ENCODE data around the gene CDH4.

CDH4 gene

GRCh38 chr20:61736001-61736635 lies 484.1 kb downstream of the CDH4 start:
- no peak for DNase-seq (ENCODE audit: low read depth)

GRCh38 chr20:61736751-61737310 lies 484.8 kb downstream of the CDH4 start:
- no peak for DNase-seq (ENCODE audit: low read depth)

GRCh38 chr20:61737346-61737745 lies 485.3 kb downstream of the CDH4 start:
- DNase-seq (ENCODE audit: low read depth) = no peak

GRCh38 chr20:61737812-61738443 lies 485.9 kb downstream of the CDH4 start:
- no peak for DNase-seq (ENCODE audit: low read depth)

- DNase-seq (ENCODE audit: low read depth) = no peak
Measured at GRCh38 chr20:61738601-61739069, 486.6 kb downstream of the CDH4 start.

- DNase-seq (ENCODE audit: low read depth) = no peak
Measured at GRCh38 chr20:61739086-61739831, 487.2 kb downstream of the CDH4 start.

GRCh38 chr20:61739832-61740118 lies 487.7 kb downstream of the CDH4 start:
- no peak for DNase-seq (ENCODE audit: low read depth)

GRCh38 chr20:61742097-61742825 lies 490.2 kb downstream of the CDH4 start:
- DNase-seq (ENCODE audit: low read depth) = no peak

GRCh38 chr20:61743606-61744005 lies 491.5 kb downstream of the CDH4 start:
- no peak for DNase-seq (ENCODE audit: low read depth)

GRCh38 chr20:61744691-61745396 lies 492.8 kb downstream of the CDH4 start:
- DNase-seq (ENCODE audit: low read depth) = no peak

- DNase-seq (ENCODE audit: low read depth) = no peak
Measured at GRCh38 chr20:61745397-61746146, 493.5 kb downstream of the CDH4 start.

GRCh38 chr20:61746147-61746646 lies 494.1 kb downstream of the CDH4 start:
- no peak for DNase-seq (ENCODE audit: low read depth)

- DNase-seq (ENCODE audit: low read depth) = no peak
Measured at GRCh38 chr20:61746781-61747180, 494.7 kb downstream of the CDH4 start.

- DNase-seq (ENCODE audit: low read depth) = no peak
Measured at GRCh38 chr20:61748376-61748775, 496.3 kb downstream of the CDH4 start.

GRCh38 chr20:61749406-61750075 lies 497.5 kb downstream of the CDH4 start:
- no peak for DNase-seq (ENCODE audit: low read depth)

- DNase-seq (ENCODE audit: low read depth) = no peak
Measured at GRCh38 chr20:61750093-61750492, 498.0 kb downstream of the CDH4 start.

- no peak for DNase-seq (ENCODE audit: low read depth)
Measured at GRCh38 chr20:61752576-61752975, 500.5 kb downstream of the CDH4 start.

GRCh38 chr20:61753316-61753942 lies 501.4 kb downstream of the CDH4 start:
- DNase-seq (ENCODE audit: low read depth) = peak; percentile 20
